ENCODE data around the gene SRSF8.

Gene SRSF8

GRCh38 chr11:95067841-95068219, 1.1 kb downstream of the SRSF8 start:
- no peak for DNase-seq (ENCODE audit: low read depth in 1 of 2, low spot score in 1 of 2)

- peak in 1 of 2 donors; percentile 26 for DNase-seq (ENCODE audit: low read depth in 1 of 2, low spot score in 1 of 2)
Observed at GRCh38 chr11:95068549-95068948, 1.8 kb downstream of the SRSF8 start.

DNA sequence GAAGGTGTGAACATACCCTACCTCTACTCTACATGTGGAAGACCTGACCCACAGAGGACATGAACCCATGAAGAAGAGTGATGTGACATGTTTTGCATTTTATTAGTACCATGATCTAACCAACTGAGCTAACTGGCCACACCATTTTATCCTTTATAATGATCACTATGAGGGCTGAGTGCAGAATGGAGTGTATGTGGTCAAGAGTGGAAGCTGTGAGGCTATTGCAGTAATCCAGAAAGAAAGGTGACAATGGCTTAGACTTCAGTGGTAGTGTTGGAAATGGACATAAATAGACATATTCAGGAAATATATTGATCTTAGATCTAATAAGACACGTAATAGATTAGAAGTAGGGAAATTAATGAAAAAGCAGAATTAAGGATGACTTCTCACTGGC, 3.8 kb downstream of the SRSF8 start:
- no peak for DNase-seq (ENCODE audit: low read depth in 1 of 2, low spot score in 1 of 2)

DNA sequence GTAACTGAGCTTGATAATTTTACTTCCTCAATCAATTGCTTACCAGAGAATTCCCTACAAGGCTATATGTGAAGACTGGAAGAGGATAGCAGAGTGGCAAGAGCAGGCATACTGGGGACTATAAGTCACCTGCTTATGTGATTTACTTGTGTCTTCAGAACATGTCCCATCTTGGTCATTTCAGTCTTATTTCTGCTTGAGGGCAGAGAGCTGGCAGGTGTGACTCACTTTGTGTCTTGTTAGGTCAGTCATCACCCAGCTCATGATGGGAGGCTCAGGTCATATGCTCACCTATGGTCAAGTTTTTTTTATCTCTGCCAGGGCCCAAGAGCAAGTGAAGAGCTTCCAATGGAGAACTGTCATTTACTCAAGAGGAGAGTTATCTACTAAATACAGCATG, 6.2 kb downstream of the SRSF8 start:
- DNase-seq (ENCODE audit: low read depth in 1 of 2, low spot score in 1 of 2), result no peak

- no peak for DNase-seq (ENCODE audit: low read depth in 1 of 2, low spot score in 1 of 2)
Observed at GRCh38 chr11:95074792-95075563, 8.3 kb downstream of the SRSF8 start.

DNA sequence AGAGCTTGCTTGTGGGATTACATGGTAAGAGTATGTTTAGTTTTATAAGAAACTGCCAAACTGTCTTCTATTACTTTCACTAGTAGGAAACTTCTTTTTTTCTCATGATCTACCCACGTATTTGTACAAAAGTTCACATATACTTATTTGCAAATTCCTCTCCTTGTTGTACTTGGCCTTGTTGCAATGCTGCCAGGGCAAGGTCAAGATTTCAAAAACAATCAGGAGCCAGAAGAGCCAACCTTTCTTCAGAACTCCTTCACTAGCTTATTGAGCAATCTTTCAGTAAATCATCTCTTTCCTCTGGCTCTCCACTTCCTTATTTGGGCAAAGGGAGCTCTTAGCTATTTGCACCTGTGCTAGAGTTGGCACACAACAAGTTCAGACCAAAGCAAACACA, 9.7 kb downstream of the SRSF8 start:
- no peak for DNase-seq (ENCODE audit: low read depth in 1 of 2, low spot score in 1 of 2)

- no peak for DNase-seq (ENCODE audit: low read depth in 1 of 2, low spot score in 1 of 2)
Observed at GRCh38 chr11:95076981-95077380, 10.3 kb downstream of the SRSF8 start.

- no peak for DNase-seq (ENCODE audit: low read depth in 1 of 2, low spot score in 1 of 2)
Observed at GRCh38 chr11:95078526-95078925, 11.8 kb downstream of the SRSF8 start.

- no peak for DNase-seq (ENCODE audit: low read depth in 1 of 2, low spot score in 1 of 2)
Observed at GRCh38 chr11:95081010-95081409, 14.3 kb downstream of the SRSF8 start.

GRCh38 chr11:95081412-95081811, 14.7 kb downstream of the SRSF8 start:
- DNase-seq (ENCODE audit: low read depth in 1 of 2, low spot score in 1 of 2), result no peak

DNA sequence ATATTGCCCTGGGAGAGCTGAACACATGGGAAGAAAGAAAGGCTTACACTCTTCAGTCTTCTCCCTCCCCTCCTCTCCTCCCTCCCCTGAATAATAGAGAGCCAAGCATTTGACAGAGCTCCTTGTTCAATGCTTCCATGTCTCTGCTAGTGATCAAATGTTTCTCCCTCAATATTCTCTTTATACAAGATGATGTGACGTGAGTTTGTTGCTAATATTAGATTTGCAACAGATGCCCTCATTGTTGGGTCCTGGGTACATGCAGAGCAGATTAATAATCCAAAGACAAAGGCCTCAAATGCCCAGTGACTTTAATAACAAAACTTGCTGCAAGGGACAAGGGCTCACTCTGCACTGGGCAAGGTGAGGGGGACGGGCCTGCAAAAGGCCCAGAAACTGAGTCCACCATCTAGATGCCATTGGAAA, 15.9 kb downstream of the SRSF8 start:
- no peak for DNase-seq (ENCODE audit: low read depth in 1 of 2, low spot score in 1 of 2)

- DNase-seq (ENCODE audit: low read depth in 1 of 2, low spot score in 1 of 2), result no peak
Observed at GRCh38 chr11:95084509-95084908, 17.8 kb downstream of the SRSF8 start.

DNA sequence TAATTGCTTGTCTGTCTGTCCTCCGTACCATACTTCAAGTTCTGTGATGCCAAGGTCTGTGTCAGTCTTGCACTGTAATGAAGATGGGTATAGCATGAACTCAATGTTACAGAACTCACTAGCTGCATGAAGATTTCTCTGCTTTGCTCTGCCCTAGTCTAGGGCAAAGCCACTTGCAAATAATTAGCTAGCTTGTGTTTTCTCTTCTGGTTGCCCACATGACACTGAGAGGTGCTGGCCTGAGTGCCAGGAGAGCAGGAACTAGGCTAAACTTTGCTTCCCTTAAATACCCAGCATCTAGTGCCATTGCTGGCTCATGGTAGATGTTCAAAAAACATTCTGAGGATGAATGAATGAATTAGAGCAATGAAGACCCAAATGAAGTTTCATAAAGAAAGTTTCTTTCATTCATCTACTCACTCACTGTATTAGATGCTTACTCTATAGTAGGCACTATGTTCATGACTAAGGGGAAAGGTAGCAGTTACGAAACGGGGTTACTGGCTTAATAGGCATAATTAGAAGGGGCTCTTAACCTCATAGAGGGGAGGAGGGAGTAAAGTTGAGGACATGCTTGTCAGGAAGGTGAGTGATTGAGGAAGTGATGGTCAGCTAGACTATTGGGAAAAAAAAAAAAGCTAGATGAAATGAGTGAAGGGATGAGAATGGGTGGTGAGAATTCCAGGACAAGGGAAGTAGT, 18.5 kb downstream of the SRSF8 start:
- DNase-seq (ENCODE audit: low read depth in 1 of 2, low spot score in 1 of 2), result no peak

DNA sequence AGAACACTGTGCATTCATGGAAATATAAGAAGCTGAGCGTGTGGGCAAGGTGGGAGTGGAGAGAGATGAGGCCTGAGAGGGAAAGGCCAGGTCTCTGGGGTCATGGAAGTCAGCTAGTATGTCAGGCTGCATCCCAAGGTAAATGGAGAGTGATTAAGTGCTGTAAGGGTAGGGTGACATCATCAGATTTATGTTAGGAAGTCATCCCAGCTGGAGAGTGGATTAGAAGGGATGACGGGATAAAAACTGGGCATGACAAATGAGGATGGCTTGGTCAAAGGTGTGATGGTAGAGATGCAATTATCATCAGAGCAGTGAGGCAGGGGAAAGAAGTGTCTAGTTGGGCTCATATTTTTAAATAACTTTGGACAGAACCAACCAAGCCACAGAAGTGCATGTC, 19.4 kb downstream of the SRSF8 start:
- DNase-seq (ENCODE audit: low read depth in 1 of 2, low spot score in 1 of 2), result no peak

- DNase-seq (ENCODE audit: low read depth in 1 of 2, low spot score in 1 of 2), result no peak
Observed at GRCh38 chr11:95086836-95087570, 20.3 kb downstream of the SRSF8 start.

DNA sequence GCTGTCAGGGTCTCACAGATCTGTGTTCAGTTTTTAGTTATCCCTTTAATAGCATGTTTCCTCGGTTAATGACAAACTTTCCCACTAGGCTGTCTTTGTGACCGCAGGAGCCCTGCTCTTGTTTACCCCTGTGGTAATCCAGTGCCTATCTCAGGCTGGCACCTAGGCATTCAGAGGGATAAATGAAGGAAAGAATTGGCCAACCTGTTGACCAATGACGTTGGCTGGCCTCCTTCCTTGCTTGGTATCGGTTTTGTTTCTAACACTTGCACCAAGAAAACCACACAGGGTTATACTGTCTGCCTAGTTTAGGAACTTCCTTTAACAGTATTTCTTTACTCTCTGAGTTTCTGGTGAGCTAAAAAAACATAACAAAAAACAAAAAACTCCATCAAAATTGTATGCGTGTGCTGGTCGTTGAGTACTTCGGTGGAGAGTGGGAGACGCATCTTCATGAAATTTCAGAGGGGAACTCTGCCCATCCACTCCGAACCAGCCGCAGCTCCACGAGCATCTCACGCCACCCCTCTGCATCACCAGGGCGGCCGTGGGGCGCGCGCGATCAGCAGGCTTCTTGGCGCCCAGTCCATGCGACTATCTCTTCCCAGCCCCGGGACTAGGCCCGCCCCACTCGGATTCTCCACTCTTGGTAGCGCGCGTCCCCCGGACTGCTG, 22.4 kb downstream of the SRSF8 start:
- no peak for DNase-seq (ENCODE audit: low read depth in 1 of 2, low spot score in 1 of 2)

GRCh38 chr11:95089620-95090542, 23.2 kb downstream of the SRSF8 start, which contains the start of gene ENDOD1:
ENDOD1 (plus strand) TSS chr11:95089846; CDS start chr11:95089928, 82 bp downstream.
- peak; percentile 72 to 83 for DNase-seq (ENCODE audit: low read depth in 1 of 2, low spot score in 1 of 2)

GRCh38 chr11:95091663-95092180, 25.0 kb downstream of the SRSF8 start:
- DNase-seq (ENCODE audit: low read depth in 1 of 2, low spot score in 1 of 2), result no peak

DNA sequence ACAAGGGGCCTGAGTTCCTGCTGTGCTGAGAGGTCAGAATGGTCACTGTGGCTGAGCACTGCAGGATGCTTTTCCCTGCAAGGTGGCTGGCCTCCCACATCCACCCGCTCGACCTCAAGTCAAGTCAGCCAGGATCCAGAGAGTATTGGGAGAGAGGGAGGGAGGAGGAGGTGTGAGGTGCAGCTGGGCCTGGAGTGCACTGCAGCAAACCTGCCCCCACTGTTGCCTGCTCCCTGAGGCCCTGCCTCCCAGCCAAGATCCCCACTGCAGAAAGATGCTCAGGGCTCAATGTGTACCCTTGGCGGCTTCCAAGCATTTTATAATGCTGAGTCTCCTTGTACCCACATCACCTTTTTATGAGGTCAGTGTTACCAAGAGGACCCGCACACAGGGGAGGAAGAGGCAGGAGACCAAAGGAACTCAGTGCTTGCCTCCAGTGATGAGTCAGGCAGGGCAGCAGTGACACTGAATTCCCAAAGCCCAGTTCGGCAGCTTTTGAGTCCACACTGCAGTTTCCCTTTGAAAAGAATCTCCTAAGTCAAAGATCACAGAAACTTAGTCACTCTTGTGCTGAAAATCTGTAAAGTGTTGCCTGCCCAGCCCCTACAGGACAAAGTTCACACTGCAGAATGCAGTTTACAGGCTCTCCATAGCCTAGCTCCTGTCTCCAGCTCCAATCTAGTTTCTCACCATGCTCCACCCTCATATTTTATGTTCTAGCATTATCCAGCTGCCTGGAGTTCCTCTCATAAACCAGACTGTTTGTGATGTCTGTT, 26.0 kb downstream of the SRSF8 start:
- no peak for DNase-seq (ENCODE audit: low read depth in 1 of 2, low spot score in 1 of 2)
